RWPE2 (cell line): ENCODE data around the gene GSTK1.

Source experiments
- ATAC-seq: fragments of 200-7000 bp; cut with Tn5 transposase; 3 replicates; pipeline ENCODE4 v1.9.1; 2021; ENCODE audit warnings: low read depth
- DNase-seq: peaks from one replicate; pipeline ENCODE4 v3.0.0-alpha.2; 2020; ENCODE audit warnings: low spot score
- H3K27ac ChIP-seq: fragments of 450-650 bp; 2 replicates; pipeline ENCODE4 v1.5.1; 2017; ENCODE audit warnings: mild to moderate bottlenecking; ENCODE audit not compliant: poor library complexity, severe bottlenecking
- H3K27me3 ChIP-seq: fragments of 250-450 bp; sonication (Bioruptor Pico); 2 replicates; pipeline ENCODE4 v1.5.1; 2021; ENCODE audit warnings: mild to moderate bottlenecking, moderate library complexity; ENCODE audit not compliant: insufficient read depth, poor library complexity, severe bottlenecking
- H3K36me3 ChIP-seq: fragments of 250-450 bp; sonication (Bioruptor Pico); 2 replicates; pipeline ENCODE4 v1.5.1; 2020; ENCODE audit warnings: low read depth, mild to moderate bottlenecking, moderate library complexity
- H3K4me1 ChIP-seq: fragments of 250-450 bp; sonication (Bioruptor Pico); 2 replicates; pipeline ENCODE4 v1.5.1; 2021; ENCODE audit warnings: mild to moderate bottlenecking, moderate library complexity; ENCODE audit not compliant: insufficient read depth, poor library complexity, severe bottlenecking
- H3K4me3 ChIP-seq: fragments of 250-450 bp; sonication (Bioruptor Pico); 2 replicates; pipeline ENCODE4 v1.5.1; 2021; ENCODE audit warnings: mild to moderate bottlenecking, moderate library complexity; ENCODE audit not compliant: severe bottlenecking
- H3K9me3 ChIP-seq: fragments of 250-450 bp; sonication (Bioruptor Pico); 2 replicates; pipeline ENCODE4 v1.5.1; 2021; ENCODE audit warnings: mild to moderate bottlenecking, moderate library complexity; ENCODE audit not compliant: severe bottlenecking
- TF ChIP-seq, protein P1 (sequence below): fragments of 450-650 bp; IDR thresholded peaks from one replicate; pipeline ENCODE4 v1.5.1; 2017; ENCODE audit warnings: mild to moderate bottlenecking, moderate library complexity; ENCODE audit not compliant: poor library complexity, severe bottlenecking

Gene GSTK1

GRCh38 chr7:143315776-143316175, 52.5 kb downstream of the GSTK1 start, which contains the start of gene CLCN1:
CLCN1 (plus strand) TSS chr7:143316111; CDS start chr7:143316213, 102 bp downstream.
- H3K36me3 ChIP-seq, result no peaks in the 10 kb centered on the region
- H3K9me3 ChIP-seq, result no peaks in the 10 kb centered on the region
- peaks cover 11% of the 10 kb centered on the region for H3K4me1 ChIP-seq
- no peak within 1 kb of the TSS for H3K4me3 ChIP-seq
- ATAC-seq (no peak), DNase-seq (no peak)
- TF ChIP-seq, protein P1, sequence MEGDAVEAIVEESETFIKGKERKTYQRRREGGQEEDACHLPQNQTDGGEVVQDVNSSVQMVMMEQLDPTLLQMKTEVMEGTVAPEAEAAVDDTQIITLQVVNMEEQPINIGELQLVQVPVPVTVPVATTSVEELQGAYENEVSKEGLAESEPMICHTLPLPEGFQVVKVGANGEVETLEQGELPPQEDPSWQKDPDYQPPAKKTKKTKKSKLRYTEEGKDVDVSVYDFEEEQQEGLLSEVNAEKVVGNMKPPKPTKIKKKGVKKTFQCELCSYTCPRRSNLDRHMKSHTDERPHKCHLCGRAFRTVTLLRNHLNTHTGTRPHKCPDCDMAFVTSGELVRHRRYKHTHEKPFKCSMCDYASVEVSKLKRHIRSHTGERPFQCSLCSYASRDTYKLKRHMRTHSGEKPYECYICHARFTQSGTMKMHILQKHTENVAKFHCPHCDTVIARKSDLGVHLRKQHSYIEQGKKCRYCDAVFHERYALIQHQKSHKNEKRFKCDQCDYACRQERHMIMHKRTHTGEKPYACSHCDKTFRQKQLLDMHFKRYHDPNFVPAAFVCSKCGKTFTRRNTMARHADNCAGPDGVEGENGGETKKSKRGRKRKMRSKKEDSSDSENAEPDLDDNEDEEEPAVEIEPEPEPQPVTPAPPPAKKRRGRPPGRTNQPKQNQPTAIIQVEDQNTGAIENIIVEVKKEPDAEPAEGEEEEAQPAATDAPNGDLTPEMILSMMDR, result no peak
- no peaks in the 10 kb centered on the region for H3K27me3 ChIP-seq
- no peak within 1 kb of the TSS for H3K27ac ChIP-seq

- ATAC-seq, result no peak
- no peak overlapping the region for H3K4me3 ChIP-seq
- no peak overlapping the region for H3K27ac ChIP-seq
Observed at GRCh38 chr7:143316492-143316891, 53.3 kb downstream of the GSTK1 start.

DNA sequence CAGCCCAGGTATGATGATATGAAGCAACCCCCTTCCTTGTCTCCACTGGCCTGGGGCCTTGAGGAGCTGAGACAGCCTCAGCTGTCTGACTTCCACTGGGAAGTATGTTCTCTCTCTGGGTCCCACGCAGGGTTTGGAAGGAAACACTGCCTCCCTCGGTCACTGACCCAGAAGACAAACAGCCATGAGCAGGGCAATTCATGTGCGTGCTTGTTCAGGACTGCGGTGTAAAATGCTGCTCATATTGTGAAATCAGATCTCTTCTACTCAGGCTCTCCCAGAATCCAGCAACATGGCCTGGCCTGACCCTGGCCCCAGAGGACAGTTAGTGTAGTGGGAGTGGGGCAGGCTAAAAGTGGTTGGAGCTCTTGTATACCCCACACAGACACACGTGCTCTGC, 55.4 kb downstream of the GSTK1 start:
- ATAC-seq (peak; percentile 86), DNase-seq (no peak)
- Histone ChIP-seq H3K27ac (peak overlapping the region; percentile 19), H3K27me3 (no peaks in the 10 kb centered on the region), H3K4me1 (peaks cover 11% of the 10 kb centered on the region), H3K4me3 (no peak overlapping the region), H3K9me3 (no peaks in the 10 kb centered on the region), H3K36me3 (no peaks in the 10 kb centered on the region)
- TF ChIP-seq, protein P1, result peak; percentile 32

More at GRCh38 chr7:143316492-143316891, 53.3 kb downstream of the GSTK1 start:
- TF ChIP-seq, protein P1, result no peak
- Histone ChIP-seq H3K27me3 (no peaks in the 10 kb centered on the region), H3K36me3 (no peaks in the 10 kb centered on the region), H3K4me1 (peaks cover 11% of the 10 kb centered on the region), H3K9me3 (no peaks in the 10 kb centered on the region)
- DNase-seq, result no peak
